BLaER1 treated with 17β-estradiol and CSF1 and Interleukin-3, amounts not matched to agents 10 nM and 100 nM (cell line): ENCODE results near the gene FBLN1.

Source experiments
- H3K27ac ChIP-seq, 11 experiments: shearing (Covaris generic); formaldehyde crosslinking; 2 replicates each; pipeline ENCODE4 v1.8.1; 2022
- H3K27me3 ChIP-seq, 11 experiments: shearing (Covaris generic); formaldehyde crosslinking; 2 replicates each; pipeline ENCODE4 v1.8.1; 2022
- H3K36me3 ChIP-seq, 11 experiments: shearing (Covaris generic); formaldehyde crosslinking; 2 replicates each; pipeline ENCODE4 v1.8.1; 2022
- H3K4me1 ChIP-seq, 10 experiments: shearing (Covaris generic); formaldehyde crosslinking; 2 replicates each; pipeline ENCODE4 v1.8.1; 2022
- H3K4me2 ChIP-seq, 11 experiments: shearing (Covaris generic); formaldehyde crosslinking; 2 replicates each; pipeline ENCODE4 v1.8.1; 2022
- H3K4me3 ChIP-seq, 10 experiments: shearing (Covaris generic); formaldehyde crosslinking; 2 replicates each; pipeline ENCODE4 v1.8.1; 2022
- H3K9ac ChIP-seq, 11 experiments: shearing (Covaris generic); formaldehyde crosslinking; 2 replicates each; pipeline ENCODE4 v1.8.1; 2022
- H3K9me3 ChIP-seq, 11 experiments: shearing (Covaris generic); formaldehyde crosslinking; replicated peaks in 1 of 11; 2 replicates each; pipeline ENCODE4 v1.8.1; 2022
- H4K20me1 ChIP-seq, 11 experiments: shearing (Covaris generic); formaldehyde crosslinking; 2 replicates each; pipeline ENCODE4 v1.8.1; 2022
- Cebpa-rat ChIP-seq, 11 experiments: shearing (Covaris generic); IDR thresholded peaks; 2 replicates each; pipeline ENCODE4 v1.8.1; 2022

The FBLN1 gene, protein sequence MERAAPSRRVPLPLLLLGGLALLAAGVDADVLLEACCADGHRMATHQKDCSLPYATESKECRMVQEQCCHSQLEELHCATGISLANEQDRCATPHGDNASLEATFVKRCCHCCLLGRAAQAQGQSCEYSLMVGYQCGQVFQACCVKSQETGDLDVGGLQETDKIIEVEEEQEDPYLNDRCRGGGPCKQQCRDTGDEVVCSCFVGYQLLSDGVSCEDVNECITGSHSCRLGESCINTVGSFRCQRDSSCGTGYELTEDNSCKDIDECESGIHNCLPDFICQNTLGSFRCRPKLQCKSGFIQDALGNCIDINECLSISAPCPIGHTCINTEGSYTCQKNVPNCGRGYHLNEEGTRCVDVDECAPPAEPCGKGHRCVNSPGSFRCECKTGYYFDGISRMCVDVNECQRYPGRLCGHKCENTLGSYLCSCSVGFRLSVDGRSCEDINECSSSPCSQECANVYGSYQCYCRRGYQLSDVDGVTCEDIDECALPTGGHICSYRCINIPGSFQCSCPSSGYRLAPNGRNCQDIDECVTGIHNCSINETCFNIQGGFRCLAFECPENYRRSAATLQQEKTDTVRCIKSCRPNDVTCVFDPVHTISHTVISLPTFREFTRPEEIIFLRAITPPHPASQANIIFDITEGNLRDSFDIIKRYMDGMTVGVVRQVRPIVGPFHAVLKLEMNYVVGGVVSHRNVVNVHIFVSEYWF

GRCh38 chr22:45502215-45503049 lies at the start of gene FBLN1:
TSS of gene FBLN1 (plus strand) at chr22:45502883. CDS start at chr22:45502986, 103 bp downstream.
- H3K27ac ChIP-seq, result peak within 1 kb of the TSS in 9 of 11 experiments; percentile 54 to 89 (median 81); a peak in 19 of 22 replicates
- peaks cover 49 to 68% (median 62%) of the 10 kb centered on the region in 10 experiments for H3K4me1 ChIP-seq
- TF ChIP-seq Cebpa-rat (IDR thresholded peaks at IDR 0.05), result no peak
- no peaks in the 10 kb centered on the region; a peak in 2 of 22 replicates for H3K36me3 ChIP-seq
- H3K27me3 ChIP-seq, result peaks cover 0 to 25% (median 0%) of the 10 kb centered on the region in 11 experiments; a peak in 5 of 22 replicates
- H3K4me3 ChIP-seq, result peak within 1 kb of the TSS; percentile 54 to 84 (median 76)
- peaks cover 0 to 5% (median 0%) of the 10 kb centered on the region in 11 experiments; a peak in 2 of 22 replicates for H4K20me1 ChIP-seq
- H3K9ac ChIP-seq, result peak within 1 kb of the TSS; percentile 59 to 91 (median 85); a peak in 21 of 22 replicates
- H3K4me2 ChIP-seq, result peak within 1 kb of the TSS; percentile 92 to 99 (median 98)
- H3K9me3 ChIP-seq, result no peaks in the 10 kb centered on the region

- Histone ChIP-seq H3K27ac (no peak overlapping the region), H3K36me3 (no peaks in the 10 kb centered on the region), H3K9me3 (no peaks in the 10 kb centered on the region), H3K4me2 (no peak overlapping the region), H3K4me1 (peaks cover 0 to 5% (median 0%) of the 10 kb centered on the region in 10 experiments; a peak in 1 of 20 replicates), H3K4me3 (no peak overlapping the region), H3K9ac (no peak overlapping the region), H3K27me3 (peaks cover 0 to 13% (median 0%) of the 10 kb centered on the region in 11 experiments; a peak in 3 of 22 replicates), H4K20me1 (no peaks in the 10 kb centered on the region)
- TF ChIP-seq Cebpa-rat (IDR thresholded peaks at IDR 0.05), result no peak
These were observed 48.9 kb upstream of the FBLN1 start for GRCh38 chr22:45453764-45454163.

- H3K9me3 ChIP-seq, result no peaks in the 10 kb centered on the region
- H3K4me1 ChIP-seq, result peaks cover 0 to 5% (median 0%) of the 10 kb centered on the region in 10 experiments; a peak in 1 of 20 replicates
- no peak overlapping the region for H3K27ac ChIP-seq
- no peaks in the 10 kb centered on the region for H3K36me3 ChIP-seq
- H4K20me1 ChIP-seq, result no peaks in the 10 kb centered on the region
- peaks cover 0 to 13% (median 0%) of the 10 kb centered on the region in 11 experiments; a peak in 3 of 22 replicates for H3K27me3 ChIP-seq
- H3K4me3 ChIP-seq, result no peak overlapping the region
- no peak overlapping the region for H3K9ac ChIP-seq
- no peak for TF ChIP-seq Cebpa-rat (IDR thresholded peaks at IDR 0.05)
- H3K4me2 ChIP-seq, result no peak overlapping the region
These were observed 48.4 kb upstream of the FBLN1 start for GRCh38 chr22:45454275-45454674.

GRCh38 chr22:45455212-45455611 lies 47.5 kb upstream of the FBLN1 start:
- peaks cover 0 to 12% (median 0%) of the 10 kb centered on the region in 11 experiments; a peak in 3 of 22 replicates for H3K27me3 ChIP-seq
- H3K4me3 ChIP-seq, result no peak overlapping the region
- H4K20me1 ChIP-seq, result no peaks in the 10 kb centered on the region
- H3K9ac ChIP-seq, result no peak overlapping the region
- H3K36me3 ChIP-seq, result no peaks in the 10 kb centered on the region
- no peaks in the 10 kb centered on the region for H3K9me3 ChIP-seq
- no peak for TF ChIP-seq Cebpa-rat (IDR thresholded peaks at IDR 0.05)
- peaks cover 2 to 13% (median 7%) of the 10 kb centered on the region in 10 experiments; a peak in 18 of 20 replicates for H3K4me1 ChIP-seq
- no peak overlapping the region for H3K27ac ChIP-seq
- H3K4me2 ChIP-seq, result no peak overlapping the region

- H3K4me2 ChIP-seq, result no peak overlapping the region
- H3K4me1 ChIP-seq, result peaks cover 6 to 17% (median 11%) of the 10 kb centered on the region in 10 experiments; a peak in 19 of 20 replicates
- no peak for TF ChIP-seq Cebpa-rat (IDR thresholded peaks at IDR 0.05)
- H3K9ac ChIP-seq, result no peak overlapping the region
- no peaks in the 10 kb centered on the region for H4K20me1 ChIP-seq
- H3K9me3 ChIP-seq, result no peaks in the 10 kb centered on the region
- no peak overlapping the region for H3K27ac ChIP-seq
- H3K27me3 ChIP-seq, result peaks cover 0 to 8% (median 0%) of the 10 kb centered on the region in 11 experiments; a peak in 3 of 22 replicates
- H3K4me3 ChIP-seq, result no peak overlapping the region
- no peaks in the 10 kb centered on the region for H3K36me3 ChIP-seq
These were observed 47.1 kb upstream of the FBLN1 start for GRCh38 chr22:45455621-45456020.

- Histone ChIP-seq H3K4me3 (no peak overlapping the region), H3K9ac (no peak overlapping the region), H3K9me3 (no peaks in the 10 kb centered on the region), H3K36me3 (no peaks in the 10 kb centered on the region), H4K20me1 (no peaks in the 10 kb centered on the region), H3K27ac (no peak overlapping the region), H3K4me1 (peaks cover 12 to 24% (median 20%) of the 10 kb centered on the region in 10 experiments; a peak in 19 of 20 replicates), H3K4me2 (no peak overlapping the region), H3K27me3 (no peaks in the 10 kb centered on the region)
- no peak for TF ChIP-seq Cebpa-rat (IDR thresholded peaks at IDR 0.05)
These were observed 45.9 kb upstream of the FBLN1 start for GRCh38 chr22:45456811-45457210.

- no peak overlapping the region for H3K4me2 ChIP-seq
- H3K36me3 ChIP-seq, result no peaks in the 10 kb centered on the region
- no peak overlapping the region for H3K27ac ChIP-seq
- no peak overlapping the region for H3K9ac ChIP-seq
- peaks cover 12 to 26% (median 20%) of the 10 kb centered on the region in 10 experiments; a peak in 19 of 20 replicates for H3K4me1 ChIP-seq
- H4K20me1 ChIP-seq, result no peaks in the 10 kb centered on the region
- no peaks in the 10 kb centered on the region for H3K27me3 ChIP-seq
- no peak for TF ChIP-seq Cebpa-rat (IDR thresholded peaks at IDR 0.05)
- H3K9me3 ChIP-seq, result peaks cover 3 to 13% (median 8%) of the 10 kb centered on the region in 11 experiments
- no peak overlapping the region for H3K4me3 ChIP-seq
These were observed 44.2 kb upstream of the FBLN1 start for GRCh38 chr22:45458532-45458931.

GRCh38 chr22:45459235-45459634 lies 43.4 kb upstream of the FBLN1 start:
- H3K4me3 ChIP-seq, result no peak overlapping the region
- H3K27me3 ChIP-seq, result no peaks in the 10 kb centered on the region
- H3K4me1 ChIP-seq, result peaks cover 12 to 26% (median 20%) of the 10 kb centered on the region in 10 experiments; a peak in 19 of 20 replicates
- peak overlapping the region in 2 of 11 experiments; percentile 75 to 79; a peak in 3 of 22 replicates for H3K4me2 ChIP-seq
- no peak overlapping the region for H3K27ac ChIP-seq
- peaks cover 7 to 17% (median 13%) of the 10 kb centered on the region in 11 experiments for H3K9me3 ChIP-seq
- TF ChIP-seq Cebpa-rat (IDR thresholded peaks at IDR 0.05), result no peak
- H3K9ac ChIP-seq, result no peak overlapping the region
- no peaks in the 10 kb centered on the region for H3K36me3 ChIP-seq
- no peaks in the 10 kb centered on the region for H4K20me1 ChIP-seq
